Daoy (cell line): ENCODE data around the gene LIN28A. TPM values are rescaled to one million over a fixed set of nuclear protein-coding genes. Genes with fewer than 3 reads are reported as not detected.

Experiments used
- total RNA-seq: library from RNA; depleted of rRNA; stranded (reverse); fragments of >200 nt; shearing (Covaris generic); gene quantifications from 2 replicates; pipeline ENCODE4 v1.2.3, GENCODE V29; 2014; rRNA removed

Gene LIN28A
- total RNA-seq, 1 experiment from 2014 or later = not detected

Other genes with a start within 250 kb of the LIN28A start
- gene C1orf232, start 241.9 kb upstream of the LIN28A start, total RNA-seq = not detected in 2 replicates
- gene ZNF593, start 240.9 kb upstream of the LIN28A start, total RNA-seq = 14.5 and 39.7 TPM in 2 replicates
- not detected in 2 replicates for gene ZNF593OS, start 239.0 kb upstream of the LIN28A start, total RNA-seq
- 1.3 TPM in 2 replicates for gene CNKSR1, start 233.3 kb upstream of the LIN28A start, total RNA-seq
- not detected in 2 replicates for gene CATSPER4, start 220.2 kb upstream of the LIN28A start, total RNA-seq
- 27.4 and 34.5 TPM in 2 replicates for gene CEP85, start 176.6 kb upstream of the LIN28A start, total RNA-seq
- gene SH3BGRL3, start 130.7 kb upstream of the LIN28A start, total RNA-seq = 50.6 and 66.8 TPM in 2 replicates
- gene UBXN11, start 104.2 kb upstream of the LIN28A start, total RNA-seq = 6.0 and 9.0 TPM in 2 replicates
- not detected in 2 replicates for gene CD52, start 92.9 kb upstream of the LIN28A start, total RNA-seq
- 0.34 and 0.51 TPM in 2 replicates for gene CRYBG2, start 56.7 kb upstream of the LIN28A start, total RNA-seq
- not detected in 2 replicates for gene ZNF683, start 38.1 kb upstream of the LIN28A start, total RNA-seq
- gene DHDDS, start 21.5 kb downstream of the LIN28A start, total RNA-seq = 44.9 and 55.4 TPM in 2 replicates
- gene HMGN2, start 61.6 kb downstream of the LIN28A start, total RNA-seq = 662 and 765 TPM in 2 replicates
- gene RPS6KA1, start 118.9 kb downstream of the LIN28A start, total RNA-seq = 30.4 and 35.7 TPM in 2 replicates